ENCODE measurements around the gene CD79B.

Gene CD79B

GRCh38 chr17:63950940-63951907 lies 19.1 kb upstream of the CD79B start:
- DNase-seq = peak; percentile 54 to 58

GRCh38 chr17:63949576-63950250 lies 17.6 kb upstream of the CD79B start:
- DNase-seq = no peak

GRCh38 chr17:63948521-63948920 lies 16.4 kb upstream of the CD79B start:
- DNase-seq = no peak

- no peak for DNase-seq
Observed at GRCh38 chr17:63947711-63948330, 15.7 kb upstream of the CD79B start.

- DNase-seq = peak; percentile 61 to 68
Observed at GRCh38 chr17:63946440-63947363, 14.6 kb upstream of the CD79B start.

GRCh38 chr17:63945784-63946439 lies 13.8 kb upstream of the CD79B start:
- DNase-seq = no peak

- DNase-seq = no peak
Observed at GRCh38 chr17:63944736-63945499, 12.8 kb upstream of the CD79B start.

- no peak for DNase-seq
Observed at GRCh38 chr17:63943745-63944144, 11.6 kb upstream of the CD79B start.

- no peak for DNase-seq
Observed at GRCh38 chr17:63942309-63942985, 10.3 kb upstream of the CD79B start.

GRCh38 chr17:63941751-63942150 lies 9.6 kb upstream of the CD79B start:
- no peak for DNase-seq

GRCh38 chr17:63941162-63941561 lies 9.0 kb upstream of the CD79B start:
- DNase-seq = no peak

- no peak for DNase-seq
Observed at GRCh38 chr17:63940584-63940983, 8.5 kb upstream of the CD79B start.

- DNase-seq = no peak
Observed at GRCh38 chr17:63939884-63940283, 7.8 kb upstream of the CD79B start.

- no peak for DNase-seq
Observed at GRCh38 chr17:63939401-63939800, 7.3 kb upstream of the CD79B start.

- no peak for DNase-seq
Observed at GRCh38 chr17:63937920-63938319, 5.8 kb upstream of the CD79B start.

GRCh38 chr17:63937319-63937718 lies 5.2 kb upstream of the CD79B start:
- DNase-seq = no peak

- no peak for DNase-seq
Observed at GRCh38 chr17:63934183-63935112, 2.3 kb upstream of the CD79B start.

- DNase-seq = no peak
Observed at GRCh38 chr17:63933598-63933997, 1.5 kb upstream of the CD79B start.

GRCh38 chr17:63932721-63933120 lies 590 bp upstream of the CD79B start:
- DNase-seq = no peak
